OCI-LY3 (cell line): ENCODE data around the gene BMP10.

Experiments
- H2AFZ ChIP-seq: fragments of 200-600, 300-600 bp; shearing (Covaris generic); 2 replicates; pipeline ENCODE4 v1.6.0; 2014; ENCODE audit warnings: antibody characterized with exemption, low read depth, low read length
- H3K27ac ChIP-seq: fragments of 200-600, 300-600 bp; sonication (generic); 2 replicates; pipeline ENCODE4 v1.5.1; 2014; ENCODE audit warnings: mild to moderate bottlenecking, low read length, moderate library complexity, mixed read lengths
- H3K27me3 ChIP-seq: fragments of 200-600, 300-600 bp; sonication (generic); 2 replicates; pipeline ENCODE4 v1.6.1; 2014; ENCODE audit warnings: low read depth, low read length, mixed read lengths
- H3K36me3 ChIP-seq: fragments of 200-600, 300-600 bp; sonication (generic); replicated peaks from 2 replicates; pipeline ENCODE3; 2014; ENCODE audit warnings: low read depth, low read length, mixed read lengths
- H3K4me1 ChIP-seq: fragments of 300-600, 200-600 bp; sonication (generic); 2 replicates; pipeline ENCODE4 v1.6.1; 2014; ENCODE audit warnings: low read length, mixed read lengths
- H3K4me2 ChIP-seq: fragments of 200-600, 300-600 bp; sonication (generic); 2 replicates; pipeline ENCODE4 v1.6.1; 2014; ENCODE audit warnings: low read length, mixed read lengths
- H3K4me3 ChIP-seq: fragments of 300-600, 200-600 bp; sonication (generic); 2 replicates; pipeline ENCODE4 v1.5.1; 2014; ENCODE audit warnings: antibody characterized with exemption, mild to moderate bottlenecking, low read length, moderate library complexity
- H3K79me2 ChIP-seq: fragments of 300-600, 200-600 bp; shearing (Covaris generic); 2 replicates; pipeline ENCODE4 v1.6.1; 2014; ENCODE audit warnings: mild to moderate bottlenecking, low read length, mixed read lengths
- H3K9ac ChIP-seq: fragments of 300-600, 200-600 bp; shearing (Covaris generic); 2 replicates; pipeline ENCODE4 v1.6.0; 2014; ENCODE audit warnings: mild to moderate bottlenecking, low read length, moderate library complexity
- H3K9me3 ChIP-seq: fragments of 200-600, 300-600 bp; shearing (Covaris generic); 2 replicates; pipeline ENCODE4 v1.6.1; 2014; ENCODE audit warnings: low read length, mixed read lengths; ENCODE audit not compliant: insufficient read depth
- H4K20me1 ChIP-seq: fragments of 200-600, 300-600 bp; sonication (generic); 2 replicates; pipeline ENCODE4 v1.6.1; 2016; ENCODE audit warnings: low read length, mixed read lengths; ENCODE audit not compliant: insufficient read depth
- EZH2phosphoT487 ChIP-seq: fragments of 200-600 bp; shearing (Covaris generic); IDR thresholded peaks from 2 replicates; pipeline ENCODE4 v1.6.1; 2018; ENCODE audit warnings: antibody characterized with exemption, mixed run types, low read depth
- TF ChIP-seq, protein P1 (sequence below): fragments of 200-600, 300-600 bp; sonication (generic); IDR thresholded peaks from 2 replicates; pipeline ENCODE4 v1.5.1; 2014; ENCODE audit warnings: antibody characterized with exemption, low read length, low read depth

The BMP10 gene

DNA sequence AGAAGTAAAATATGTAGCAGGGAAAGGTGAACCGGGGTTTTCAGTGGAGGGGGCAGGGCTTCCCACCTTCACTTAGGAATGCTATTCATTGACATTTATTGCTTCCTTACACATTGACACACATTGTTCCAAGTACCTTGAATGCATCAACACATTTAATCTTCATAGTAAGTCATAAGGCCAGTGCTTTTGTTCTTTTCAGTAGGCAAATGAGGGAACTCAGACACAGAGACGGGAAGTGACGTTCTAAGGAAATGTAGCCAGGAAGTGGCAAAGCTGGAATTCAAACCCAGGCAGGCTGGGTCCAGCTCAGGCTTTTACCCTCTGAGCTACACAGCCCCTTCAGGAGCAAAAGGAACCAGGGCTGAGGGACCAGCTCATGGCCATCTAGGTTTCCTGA is 20.7 kb downstream of the BMP10 start:
- no peaks in the 10 kb centered on the region for H3K9me3 ChIP-seq
- no peaks in the 10 kb centered on the region for H3K4me1 ChIP-seq
- no peak overlapping the region for H3K4me3 ChIP-seq
- H4K20me1 ChIP-seq = no peaks in the 10 kb centered on the region
- no peak overlapping the region for H3K4me2 ChIP-seq
- H2AFZ ChIP-seq = no peak overlapping the region
- H3K79me2 ChIP-seq = no peaks in the 10 kb centered on the region
- TF ChIP-seq EZH2phosphoT487 = no peak
- TF ChIP-seq, protein P1, sequence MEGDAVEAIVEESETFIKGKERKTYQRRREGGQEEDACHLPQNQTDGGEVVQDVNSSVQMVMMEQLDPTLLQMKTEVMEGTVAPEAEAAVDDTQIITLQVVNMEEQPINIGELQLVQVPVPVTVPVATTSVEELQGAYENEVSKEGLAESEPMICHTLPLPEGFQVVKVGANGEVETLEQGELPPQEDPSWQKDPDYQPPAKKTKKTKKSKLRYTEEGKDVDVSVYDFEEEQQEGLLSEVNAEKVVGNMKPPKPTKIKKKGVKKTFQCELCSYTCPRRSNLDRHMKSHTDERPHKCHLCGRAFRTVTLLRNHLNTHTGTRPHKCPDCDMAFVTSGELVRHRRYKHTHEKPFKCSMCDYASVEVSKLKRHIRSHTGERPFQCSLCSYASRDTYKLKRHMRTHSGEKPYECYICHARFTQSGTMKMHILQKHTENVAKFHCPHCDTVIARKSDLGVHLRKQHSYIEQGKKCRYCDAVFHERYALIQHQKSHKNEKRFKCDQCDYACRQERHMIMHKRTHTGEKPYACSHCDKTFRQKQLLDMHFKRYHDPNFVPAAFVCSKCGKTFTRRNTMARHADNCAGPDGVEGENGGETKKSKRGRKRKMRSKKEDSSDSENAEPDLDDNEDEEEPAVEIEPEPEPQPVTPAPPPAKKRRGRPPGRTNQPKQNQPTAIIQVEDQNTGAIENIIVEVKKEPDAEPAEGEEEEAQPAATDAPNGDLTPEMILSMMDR = no peak
- no peak overlapping the region for H3K9ac ChIP-seq
- H3K27ac ChIP-seq = no peak overlapping the region
- no peaks in the 10 kb centered on the region for H3K27me3 ChIP-seq
- H3K36me3 ChIP-seq = no peaks in the 10 kb centered on the region

DNA sequence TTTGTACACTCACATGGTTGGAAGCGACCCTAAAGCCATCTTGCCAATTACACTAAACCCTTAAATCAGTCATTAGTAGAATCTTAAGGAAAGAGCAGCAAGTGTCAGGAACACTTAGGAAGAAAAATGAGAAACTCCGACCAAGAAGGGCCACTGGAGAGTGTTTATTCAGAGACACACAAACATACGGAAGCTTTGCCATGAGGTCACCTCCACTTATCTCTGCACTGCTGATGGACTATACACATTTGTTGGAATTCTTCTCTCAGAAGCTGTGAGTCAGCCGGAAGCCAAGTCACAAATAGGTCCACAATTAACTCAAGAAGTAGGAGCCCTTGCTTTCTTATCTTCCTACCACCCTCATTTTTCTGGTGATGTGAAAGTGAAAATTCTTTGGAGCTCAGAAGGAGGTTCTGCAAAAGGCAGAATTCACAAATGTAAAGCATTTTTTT is 21.6 kb downstream of the BMP10 start:
- Histone ChIP-seq H4K20me1 (no peaks in the 10 kb centered on the region), H2AFZ (no peak overlapping the region), H3K9me3 (no peaks in the 10 kb centered on the region), H3K4me2 (no peak overlapping the region), H3K36me3 (no peaks in the 10 kb centered on the region), H3K27ac (no peak overlapping the region), H3K9ac (no peak overlapping the region), H3K27me3 (no peaks in the 10 kb centered on the region), H3K4me1 (no peaks in the 10 kb centered on the region), H3K79me2 (no peaks in the 10 kb centered on the region), H3K4me3 (no peak overlapping the region)
- TF ChIP-seq, protein P1 = no peak
- no peak for TF ChIP-seq EZH2phosphoT487

- no peaks in the 10 kb centered on the region for H3K79me2 ChIP-seq
- H3K27ac ChIP-seq = no peak overlapping the region
- H2AFZ ChIP-seq = no peak overlapping the region
- H3K9me3 ChIP-seq = no peaks in the 10 kb centered on the region
- H3K27me3 ChIP-seq = no peaks in the 10 kb centered on the region
- H3K36me3 ChIP-seq = no peaks in the 10 kb centered on the region
- no peak overlapping the region for H3K9ac ChIP-seq
- H3K4me2 ChIP-seq = no peak overlapping the region
- no peaks in the 10 kb centered on the region for H3K4me1 ChIP-seq
- no peak for TF ChIP-seq EZH2phosphoT487
- TF ChIP-seq, protein P1 = no peak
- no peaks in the 10 kb centered on the region for H4K20me1 ChIP-seq
- H3K4me3 ChIP-seq = no peak overlapping the region
Observed at GRCh38 chr2:68847751-68848150, 23.4 kb downstream of the BMP10 start.

GRCh38 chr2:68846091-68846490 is 25.1 kb downstream of the BMP10 start:
- no peak overlapping the region for H3K9ac ChIP-seq
- no peaks in the 10 kb centered on the region for H3K9me3 ChIP-seq
- H4K20me1 ChIP-seq = no peaks in the 10 kb centered on the region
- peaks cover 8% of the 10 kb centered on the region for H3K36me3 ChIP-seq
- H3K4me1 ChIP-seq = peaks cover 10% of the 10 kb centered on the region
- no peak overlapping the region for H2AFZ ChIP-seq
- no peak for TF ChIP-seq EZH2phosphoT487
- TF ChIP-seq, protein P1 = no peak
- H3K4me3 ChIP-seq = no peak overlapping the region
- H3K4me2 ChIP-seq = no peak overlapping the region
- no peaks in the 10 kb centered on the region for H3K27me3 ChIP-seq
- H3K27ac ChIP-seq = no peak overlapping the region
- H3K79me2 ChIP-seq = no peaks in the 10 kb centered on the region
